ENCODE results near the gene YAP1.

DNA sequence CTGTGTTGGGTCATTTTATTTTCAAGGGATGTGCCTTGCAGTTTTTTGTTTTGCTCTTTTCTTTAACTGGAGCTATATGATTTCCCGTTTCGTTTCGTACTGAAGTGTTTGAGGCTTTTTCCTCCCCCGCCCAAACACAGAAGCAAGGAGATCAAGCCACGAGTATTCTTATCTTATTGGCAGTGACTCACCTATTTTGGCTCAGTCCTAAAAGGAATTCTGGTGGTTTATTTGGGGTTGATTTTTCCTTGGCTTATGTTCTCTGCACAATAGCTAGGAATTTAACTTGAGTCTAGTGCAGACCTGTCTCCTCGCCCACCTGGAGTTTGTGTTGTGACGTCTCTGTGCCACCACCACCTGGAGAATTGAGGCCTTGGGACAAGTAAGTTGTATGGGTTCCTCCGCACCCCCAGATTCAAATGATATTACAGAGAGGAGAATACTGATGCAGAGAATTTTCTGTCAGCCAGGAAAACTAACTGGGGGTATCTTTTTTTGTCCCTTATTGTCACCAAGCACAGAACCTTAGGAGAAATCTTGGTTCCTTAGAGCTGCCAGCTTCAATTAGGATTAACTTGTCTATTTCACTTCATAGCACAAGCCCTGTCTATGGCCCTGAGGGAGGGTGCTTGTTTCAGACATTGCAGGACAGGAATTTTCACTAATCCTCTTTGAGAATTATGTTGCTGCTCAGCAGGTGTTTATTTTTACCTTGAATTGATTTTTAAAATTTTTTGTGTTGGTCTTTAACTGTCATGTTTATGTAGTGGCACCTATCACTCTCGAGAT lies 116.6 kb downstream of the YAP1 start:
- TF ChIP-seq JUNB (IDR thresholded peaks at IDR 0.05) (no peak), RAD21 (conservative IDR thresholded peaks at IDR 0.05 in 1 of 2, IDR thresholded peaks at IDR 0.05 in 1 of 2) (no peak), EP300 (IDR thresholded peaks at IDR 0.05) (no peak)
- TF ChIP-seq, protein P1, sequence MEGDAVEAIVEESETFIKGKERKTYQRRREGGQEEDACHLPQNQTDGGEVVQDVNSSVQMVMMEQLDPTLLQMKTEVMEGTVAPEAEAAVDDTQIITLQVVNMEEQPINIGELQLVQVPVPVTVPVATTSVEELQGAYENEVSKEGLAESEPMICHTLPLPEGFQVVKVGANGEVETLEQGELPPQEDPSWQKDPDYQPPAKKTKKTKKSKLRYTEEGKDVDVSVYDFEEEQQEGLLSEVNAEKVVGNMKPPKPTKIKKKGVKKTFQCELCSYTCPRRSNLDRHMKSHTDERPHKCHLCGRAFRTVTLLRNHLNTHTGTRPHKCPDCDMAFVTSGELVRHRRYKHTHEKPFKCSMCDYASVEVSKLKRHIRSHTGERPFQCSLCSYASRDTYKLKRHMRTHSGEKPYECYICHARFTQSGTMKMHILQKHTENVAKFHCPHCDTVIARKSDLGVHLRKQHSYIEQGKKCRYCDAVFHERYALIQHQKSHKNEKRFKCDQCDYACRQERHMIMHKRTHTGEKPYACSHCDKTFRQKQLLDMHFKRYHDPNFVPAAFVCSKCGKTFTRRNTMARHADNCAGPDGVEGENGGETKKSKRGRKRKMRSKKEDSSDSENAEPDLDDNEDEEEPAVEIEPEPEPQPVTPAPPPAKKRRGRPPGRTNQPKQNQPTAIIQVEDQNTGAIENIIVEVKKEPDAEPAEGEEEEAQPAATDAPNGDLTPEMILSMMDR (IDR thresholded peaks at IDR 0.05): no peak
